A549 (cell line): Measurements from ENCODE around the gene CACNA1G. TPM values are rescaled to one million over a fixed set of nuclear protein-coding genes. Genes with fewer than 3 reads are reported as not detected.

ENCODE experiments used
- ATAC-seq, 2 experiments: fragments of 200-7000 bp in 1 of 2; fragments of >200 bp in 1 of 2; cut with Nextera tagmentation in 1 of 2; cut with Tn5 transposase in 1 of 2; 3 replicates each; pipeline versions ENCODE4 v1.8.0 to v1.9.1; 2018 to 2020; ENCODE audit warnings: mild to moderate bottlenecking in 1 of 2, moderate library complexity in 1 of 2
- CTCF ChIA-PET: fragments of 300-600 bp; sonication (Branson Sonifier 250); formaldehyde crosslinking; extraction: SDS; loops from one replicate; lab custom pipeline; 2021; ENCODE audit warnings: antibody characterized with exemption, inconsistent platforms; lab: Yijun Ruan, JAX
- POLR2A ChIA-PET: fragments of 350-600 bp; formaldehyde crosslinking; extraction: SDS; loops from one replicate; lab custom pipeline; 2021; ENCODE audit warnings: antibody characterized with exemption, inconsistent platforms; lab: Yijun Ruan, JAX
- DNase-seq, 2 experiments: peaks; one replicate each; pipeline versions ENCODE4 v3.0.0 to v3.0.0-alpha.2; 2011 to 2016; ENCODE audit warnings: low read depth in 1 of 2, low spot score in 1 of 2
- FAIRE-seq: peaks from 2 replicates; lab custom pipeline; 2011; peaks lifted over from hg19 to GRCh38; lab: Jason Lieb, UNC
- H3K27ac ChIP-seq, 2 experiments: fragments of >200 bp; sonication (Bioruptor Twin); formaldehyde crosslinking; 3 replicates each; pipeline ENCODE4 v1.5.1; 2016 to 2017
- H3K4me1 ChIP-seq: fragments of >200 bp; sonication (Bioruptor Twin); formaldehyde crosslinking; 3 replicates; pipeline ENCODE4 v1.6.1; 2016
- H3K4me2 ChIP-seq: fragments of >200 bp; sonication (Bioruptor Twin); formaldehyde crosslinking; 3 replicates; pipeline ENCODE4 v1.6.1; 2016
- H3K4me3 ChIP-seq: fragments of >200 bp; sonication (Bioruptor Twin); formaldehyde crosslinking; 3 replicates; pipeline ENCODE4 v1.5.1; 2016
- H3K9me3 ChIP-seq: fragments of >200 bp; sonication (Bioruptor Twin); formaldehyde crosslinking; 3 replicates; pipeline ENCODE4 v1.6.1; 2016
- CBX2 ChIP-seq: fragments of 200-600 bp; sonication (generic); IDR thresholded peaks from 2 replicates; pipeline ENCODE4 v1.6.1; 2016; ENCODE audit warnings: low read depth, mild to moderate bottlenecking, borderline replicate concordance
- CHD2 ChIP-seq: fragments of 150-350 bp; IDR thresholded peaks from 2 replicates; pipeline ENCODE4 v1.6.1; 2014; ENCODE audit warnings: low read length; ENCODE audit not compliant: partially characterized antibody
- CHD4 ChIP-seq: fragments of 200-600 bp; sonication (generic); IDR thresholded peaks from 2 replicates; pipeline ENCODE4 v1.6.1; 2016; ENCODE audit warnings: antibody characterized with exemption, mild to moderate bottlenecking, borderline replicate concordance
- ESRRA ChIP-seq: fragments of 150-350 bp; IDR thresholded peaks from 2 replicates; pipeline ENCODE4 v1.6.1; 2014; ENCODE audit warnings: mild to moderate bottlenecking, low read length, borderline replicate concordance
- FOSB ChIP-seq: fragments of 250-450 bp; sonication (Bioruptor Pico); IDR thresholded peaks from 2 replicates; pipeline ENCODE4 v1.5.0; 2020; ENCODE audit warnings: mild to moderate bottlenecking, moderate library complexity
- FOSL2 ChIP-seq, 2 experiments: fragments of 450-650 bp in 1 of 2; fragments of >200 bp in 1 of 2; sonication (Bioruptor Twin) in 1 of 2; formaldehyde crosslinking; IDR thresholded peaks; 2 replicates each; pipeline versions ENCODE4 v1.5.0 to v1.6.1; 2016 to 2020; ENCODE audit warnings: mild to moderate bottlenecking in 1 of 2, moderate library complexity in 1 of 2
- HEYL ChIP-seq: fragments of 250-450 bp; sonication (Bioruptor Pico); IDR thresholded peaks from 2 replicates; pipeline ENCODE4 v1.8.0; 2021; ENCODE audit warnings: mild to moderate bottlenecking, moderate library complexity
- HOXA7 ChIP-seq: fragments of 250-450 bp; sonication (Bioruptor Pico); IDR thresholded peaks from 2 replicates; pipeline ENCODE4 v1.5.0; 2020; ENCODE audit warnings: mild to moderate bottlenecking, moderate library complexity
- HOXB13 ChIP-seq: fragments of 250-450 bp; sonication (Bioruptor Pico); IDR thresholded peaks from 2 replicates; pipeline ENCODE4 v1.5.0; 2020; ENCODE audit warnings: low read depth, mild to moderate bottlenecking, moderate library complexity
- KDM1A ChIP-seq: fragments of 200-600 bp; sonication (generic); IDR thresholded peaks from 2 replicates; pipeline ENCODE4 v1.6.1; 2016; ENCODE audit warnings: low read depth, mild to moderate bottlenecking
- KDM5A ChIP-seq: fragments of 200-600 bp; sonication (generic); IDR thresholded peaks from 2 replicates; pipeline ENCODE4 v1.6.1; 2016; ENCODE audit warnings: antibody characterized with exemption, mild to moderate bottlenecking
- POLR2A ChIP-seq: IDR thresholded peaks from 2 replicates; pipeline ENCODE4 v1.6.1; 2012; ENCODE audit warnings: mild to moderate bottlenecking, low read length
- POLR2AphosphoS2 ChIP-seq: conservative IDR thresholded peaks from 2 replicates; pipeline ENCODE4 v1.6.1; 2012; ENCODE audit warnings: low read length, improper control_type of control experiment, inconsistent platforms
- RAD21 ChIP-seq, 2 experiments: fragments of >200 bp in 1 of 2; sonication (Bioruptor Twin) in 1 of 2; formaldehyde crosslinking in 1 of 2; IDR thresholded peaks in 1 of 2; conservative IDR thresholded peaks in 1 of 2; 2 replicates in 1 of 2; 3 replicates in 1 of 2; pipeline ENCODE4 v1.6.1; 2012 to 2018; ENCODE audit warnings: inconsistent platforms in 1 of 2
- RARB ChIP-seq: fragments of 250-450 bp; sonication (Bioruptor Pico); IDR thresholded peaks from 2 replicates; pipeline ENCODE4 v1.8.0; 2021; ENCODE audit warnings: mild to moderate bottlenecking, moderate library complexity
- SMC3 ChIP-seq: fragments of >200 bp; sonication (Bioruptor Twin); formaldehyde crosslinking; IDR thresholded peaks from 3 replicates; pipeline ENCODE4 v1.6.1; 2018; ENCODE audit warnings: inconsistent platforms
- TFCP2L1 ChIP-seq: fragments of 250-450 bp; sonication (Bioruptor Pico); IDR thresholded peaks from 2 replicates; pipeline ENCODE4 v1.5.0; 2021; ENCODE audit warnings: mild to moderate bottlenecking
- ZC3H11A ChIP-seq: fragments of 450-650 bp; IDR thresholded peaks from 2 replicates; pipeline ENCODE4 v1.6.1; 2014; ENCODE audit warnings: antibody characterized with exemption, mild to moderate bottlenecking
- ZFP36 ChIP-seq: fragments of 450-650 bp; IDR thresholded peaks from 2 replicates; pipeline ENCODE4 v1.6.1; 2014; ENCODE audit warnings: borderline replicate concordance; ENCODE audit not compliant: partially characterized antibody
- ZNF302 ChIP-seq: fragments of 250-450 bp; sonication (Bioruptor Pico); IDR thresholded peaks from 2 replicates; pipeline ENCODE4 v1.9.0; 2021; ENCODE audit warnings: inconsistent platforms, mild to moderate bottlenecking, moderate library complexity
- ZSCAN20 ChIP-seq: fragments of 250-450 bp; sonication (Bioruptor Pico); IDR thresholded peaks from 2 replicates; pipeline ENCODE4 v1.8.0; 2022; ENCODE audit warnings: mild to moderate bottlenecking, moderate library complexity
- WGBS: methylation state at CpG from one replicate; pipeline ENCODE4 v1.1.6; 2017; ENCODE audit errors: missing lambda C conversion rate; 5-methylcytosine and 5-hydroxymethylcytosine counted together
- polyA plus RNA-seq, 4 experiments: library from polyadenylated mRNA; depleted of rRNA in 3 of 4; stranded (reverse); fragments of >200 nt; fragmentation: RNase III in 1 of 4; extraction: RNeasy Plus Mini Kit Qiagen cat#74134 plus additional on column Dnase treatment in 1 of 4; gene quantifications; 2 replicates in 3 of 4; 3 replicates in 1 of 4; pipeline ENCODE4 v1.2.3, GENCODE V29; 2011 to 2017
- TF ChIP-seq, protein P1 (sequence below): fragments of >200 bp; sonication (Bioruptor Twin); formaldehyde crosslinking; IDR thresholded peaks from 3 replicates; pipeline ENCODE4 v1.5.1; 2016
- TF ChIP-seq, protein P2 (sequence below): IDR thresholded peaks from 2 replicates; pipeline ENCODE4 v1.6.1; 2012; ENCODE audit warnings: low read depth, borderline replicate concordance
- TF ChIP-seq, protein P3 (sequence below): IDR thresholded peaks from 2 replicates; pipeline ENCODE4 v1.6.1; 2012
- TF ChIP-seq, protein P4 (sequence below): fragments of 200-600 bp; sonication (generic); IDR thresholded peaks from 2 replicates; pipeline ENCODE4 v1.6.1; 2016; ENCODE audit warnings: antibody characterized with exemption, mild to moderate bottlenecking, moderate library complexity

CACNA1G gene
- polyA plus RNA-seq, 2 of the 4 experiments (the other 2 are of a cell fraction), result 4.0 to 8.9 TPM

DNA sequence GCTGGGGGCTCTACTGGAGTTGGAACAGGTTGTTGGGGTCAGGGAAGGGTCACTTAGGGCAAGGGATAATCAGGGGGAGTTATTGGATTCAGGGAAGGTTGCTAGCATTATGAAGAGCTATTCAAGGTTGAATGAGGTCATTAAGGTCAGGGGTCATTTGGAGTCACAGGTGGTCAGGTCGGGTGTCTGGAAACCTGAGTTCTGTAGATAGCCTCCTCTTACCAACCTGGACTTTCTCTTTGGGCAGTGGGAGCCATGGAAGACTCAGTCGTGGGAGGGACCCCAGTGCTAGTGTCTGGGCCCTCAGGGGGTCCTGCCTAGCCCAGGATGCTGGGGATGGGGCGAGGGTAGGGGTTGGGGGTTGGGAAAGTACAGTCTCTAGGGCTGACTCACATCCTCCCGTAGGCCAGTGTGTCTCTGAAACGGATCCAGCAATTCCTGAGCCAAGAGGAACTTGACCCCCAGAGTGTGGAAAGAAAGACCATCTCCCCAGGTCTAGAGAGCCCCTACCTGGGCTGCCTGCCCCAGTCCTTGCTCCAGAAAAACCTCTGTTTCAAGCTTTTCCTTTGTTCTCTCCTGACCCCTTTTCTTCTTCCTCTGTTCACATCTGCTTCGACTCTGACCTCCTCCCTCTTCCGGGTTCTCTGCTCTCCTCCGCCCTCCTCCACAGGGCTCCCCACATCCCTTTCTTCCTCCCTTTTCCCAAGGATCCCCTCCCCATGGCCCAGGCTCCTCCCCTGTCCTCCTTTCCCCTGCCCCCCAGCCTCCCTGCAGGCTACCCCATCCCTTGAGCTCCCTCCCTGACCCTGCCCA is 107.7 kb downstream of the CACNA1G start (continued):
- TF ChIP-seq CHD4 (no peak), ZFP36 (no peak), FOSL2 (IDR thresholded peaks at IDR 0.05) (peak; percentile 72), FOSL2 (CRISPR knock-in tag; IDR thresholded peaks at IDR 0.05) (peak; percentile 70), ZC3H11A (no peak), POLR2A (no peak), HOXA7 (CRISPR knock-in tag) (peak; percentile 27; the same call in 1 of the 2 replicates), SMC3 (no peak; the same call in 2 of the 3 replicates), ESRRA (peak; percentile 92)
- TF ChIP-seq, protein P1, sequence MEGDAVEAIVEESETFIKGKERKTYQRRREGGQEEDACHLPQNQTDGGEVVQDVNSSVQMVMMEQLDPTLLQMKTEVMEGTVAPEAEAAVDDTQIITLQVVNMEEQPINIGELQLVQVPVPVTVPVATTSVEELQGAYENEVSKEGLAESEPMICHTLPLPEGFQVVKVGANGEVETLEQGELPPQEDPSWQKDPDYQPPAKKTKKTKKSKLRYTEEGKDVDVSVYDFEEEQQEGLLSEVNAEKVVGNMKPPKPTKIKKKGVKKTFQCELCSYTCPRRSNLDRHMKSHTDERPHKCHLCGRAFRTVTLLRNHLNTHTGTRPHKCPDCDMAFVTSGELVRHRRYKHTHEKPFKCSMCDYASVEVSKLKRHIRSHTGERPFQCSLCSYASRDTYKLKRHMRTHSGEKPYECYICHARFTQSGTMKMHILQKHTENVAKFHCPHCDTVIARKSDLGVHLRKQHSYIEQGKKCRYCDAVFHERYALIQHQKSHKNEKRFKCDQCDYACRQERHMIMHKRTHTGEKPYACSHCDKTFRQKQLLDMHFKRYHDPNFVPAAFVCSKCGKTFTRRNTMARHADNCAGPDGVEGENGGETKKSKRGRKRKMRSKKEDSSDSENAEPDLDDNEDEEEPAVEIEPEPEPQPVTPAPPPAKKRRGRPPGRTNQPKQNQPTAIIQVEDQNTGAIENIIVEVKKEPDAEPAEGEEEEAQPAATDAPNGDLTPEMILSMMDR, result no peak
- TF ChIP-seq, all 56 proteins: peak for 15

DNA sequence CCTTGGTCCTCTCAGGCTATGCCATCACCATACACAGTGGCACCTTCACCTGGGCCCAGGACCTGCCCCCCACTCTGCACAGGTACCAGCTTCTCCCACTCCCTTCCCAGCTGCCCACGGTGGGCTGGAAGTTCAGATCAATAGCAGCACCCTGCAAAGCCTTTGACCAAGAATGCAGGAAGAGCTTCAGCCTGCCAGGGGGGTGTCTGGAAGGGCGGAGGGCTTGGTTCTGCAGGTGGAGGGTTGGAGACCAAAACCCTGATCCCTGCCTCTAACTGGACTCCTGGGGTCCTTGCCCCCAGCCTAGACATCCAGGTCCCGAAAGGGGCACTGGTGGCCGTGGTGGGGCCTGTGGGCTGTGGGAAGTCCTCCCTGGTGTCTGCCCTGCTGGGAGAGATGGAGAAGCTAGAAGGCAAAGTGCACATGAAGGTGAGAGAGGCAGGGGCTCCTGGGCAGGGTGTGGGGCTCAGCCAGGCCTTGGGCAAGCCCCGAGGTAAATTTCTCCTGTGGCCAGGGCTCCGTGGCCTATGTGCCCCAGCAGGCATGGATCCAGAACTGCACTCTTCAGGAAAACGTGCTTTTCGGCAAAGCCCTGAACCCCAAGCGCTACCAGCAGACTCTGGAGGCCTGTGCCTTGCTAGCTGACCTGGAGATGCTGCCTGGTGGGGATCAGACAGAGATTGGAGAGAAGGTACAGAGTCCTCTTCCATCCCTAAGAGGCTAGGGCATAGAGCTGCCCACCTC is 108.5 kb downstream of the CACNA1G start:
- Histone ChIP-seq H3K4me3 (no peak overlapping the region), H3K4me1 (peaks cover 98% of the 10 kb centered on the region), H3K9me3 (no peaks in the 10 kb centered on the region), H3K4me2 (peak overlapping the region; percentile 65), H3K27ac (peak overlapping the region; percentile 98)
- POLR2A ChIA-PET, result interaction anchor here (1.1 to 3.7 kb wide), 6 partner anchors 8 to 50 kb away, joined by 5 to 32 read pairs (median 6); partner anchors contain the start of gene LUC7L3
- TF ChIP-seq POLR2AphosphoS2 (0 out of 2 replicates have a peak, but pooled peaks have one; percentile 35), KDM1A (0 out of 2 replicates have a peak, but pooled peaks have one; percentile 23)
- TF ChIP-seq, protein P2, sequence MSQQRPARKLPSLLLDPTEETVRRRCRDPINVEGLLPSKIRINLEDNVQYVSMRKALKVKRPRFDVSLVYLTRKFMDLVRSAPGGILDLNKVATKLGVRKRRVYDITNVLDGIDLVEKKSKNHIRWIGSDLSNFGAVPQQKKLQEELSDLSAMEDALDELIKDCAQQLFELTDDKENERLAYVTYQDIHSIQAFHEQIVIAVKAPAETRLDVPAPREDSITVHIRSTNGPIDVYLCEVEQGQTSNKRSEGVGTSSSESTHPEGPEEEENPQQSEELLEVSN, result no peak
- DNase-seq (no peak), FAIRE-seq (no peak), ATAC-seq (peak; percentile 2 to 6; a peak in 4 of 6 replicates)
- WGBS, result 81% methylated on average over 9 of the region's 9 CpGs
- CTCF ChIA-PET, result interaction anchor here (0.6 to 52.6 kb wide), 9 partner anchors 8 to 130 kb away, joined by 3 to 2097 read pairs (median 9); partner anchors contain the start of gene ABCC3

DNA sequence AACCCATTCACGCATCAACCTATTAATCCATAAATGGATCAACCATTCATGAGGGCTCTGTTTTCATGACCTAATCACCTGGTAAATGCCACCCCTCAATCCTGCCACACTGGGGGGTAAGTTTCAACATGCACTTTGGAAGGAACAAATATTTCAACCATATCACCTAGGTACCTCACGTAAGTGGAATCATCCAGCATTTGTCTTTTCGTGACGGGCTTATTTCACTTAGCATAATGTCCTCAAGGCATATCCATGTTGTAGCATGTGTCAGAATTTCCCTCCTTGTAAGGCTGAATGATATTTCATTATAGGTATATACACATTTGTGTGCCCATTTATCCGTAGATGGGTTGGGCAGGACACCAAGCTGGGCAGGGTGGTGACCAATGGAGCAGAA is 111.6 kb downstream of the CACNA1G start:
- ATAC-seq (no peak), DNase-seq (no peak), FAIRE-seq (no peak)
- Histone ChIP-seq H3K4me2 (peak overlapping the region; percentile 33; the same call in 1 of the 3 replicates), H3K27ac (peak overlapping the region; percentile 98), H3K9me3 (no peaks in the 10 kb centered on the region), H3K4me3 (no peak overlapping the region), H3K4me1 (peaks cover 95% of the 10 kb centered on the region)
- ChIA-PET POLR2A (interaction anchor here (0.7 to 1.7 kb wide), 3 partner anchors 19 to 36 kb away, joined by 3 to 11 read pairs (median 3); no protein-coding TSS in a partner anchor), CTCF (interaction anchor here (1.1 to 52.6 kb wide), 5 partner anchors 11 to 151 kb away, joined by 3 to 2097 read pairs (median 26); partner anchors contain the start of gene ABCC3)
- WGBS, result 94% methylated on average over 5 of the region's 5 CpGs
- TF ChIP-seq RARB (CRISPR knock-in tag), result no peak
- no peak for TF ChIP-seq ESRRA
- no peak for TF ChIP-seq RAD21 (conservative IDR thresholded peaks at IDR 0.05 in 1 of 2, IDR thresholded peaks at IDR 0.05 in 1 of 2)
- TF ChIP-seq CBX2, result no peak
- no peak for TF ChIP-seq KDM5A
- TF ChIP-seq HOXB13 (CRISPR knock-in tag), result no peak
- no peak for TF ChIP-seq HEYL (CRISPR knock-in tag)
- no peak for TF ChIP-seq ZSCAN20
- TF ChIP-seq CHD2, result no peak
- TF ChIP-seq TFCP2L1 (CRISPR knock-in tag), result no peak
- TF ChIP-seq, protein P3, sequence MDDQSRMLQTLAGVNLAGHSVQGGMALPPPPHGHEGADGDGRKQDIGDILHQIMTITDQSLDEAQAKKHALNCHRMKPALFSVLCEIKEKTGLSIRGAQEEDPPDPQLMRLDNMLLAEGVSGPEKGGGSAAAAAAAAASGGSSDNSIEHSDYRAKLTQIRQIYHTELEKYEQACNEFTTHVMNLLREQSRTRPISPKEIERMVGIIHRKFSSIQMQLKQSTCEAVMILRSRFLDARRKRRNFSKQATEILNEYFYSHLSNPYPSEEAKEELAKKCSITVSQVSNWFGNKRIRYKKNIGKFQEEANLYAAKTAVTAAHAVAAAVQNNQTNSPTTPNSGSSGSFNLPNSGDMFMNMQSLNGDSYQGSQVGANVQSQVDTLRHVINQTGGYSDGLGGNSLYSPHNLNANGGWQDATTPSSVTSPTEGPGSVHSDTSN, result no peak
- TF ChIP-seq KDM1A, result no peak
- no peak for TF ChIP-seq ZNF302 (CRISPR knock-in tag)
- no peak for TF ChIP-seq FOSB (CRISPR knock-in tag)
- no peak for TF ChIP-seq HOXA7 (CRISPR knock-in tag)
- TF ChIP-seq, protein P4, sequence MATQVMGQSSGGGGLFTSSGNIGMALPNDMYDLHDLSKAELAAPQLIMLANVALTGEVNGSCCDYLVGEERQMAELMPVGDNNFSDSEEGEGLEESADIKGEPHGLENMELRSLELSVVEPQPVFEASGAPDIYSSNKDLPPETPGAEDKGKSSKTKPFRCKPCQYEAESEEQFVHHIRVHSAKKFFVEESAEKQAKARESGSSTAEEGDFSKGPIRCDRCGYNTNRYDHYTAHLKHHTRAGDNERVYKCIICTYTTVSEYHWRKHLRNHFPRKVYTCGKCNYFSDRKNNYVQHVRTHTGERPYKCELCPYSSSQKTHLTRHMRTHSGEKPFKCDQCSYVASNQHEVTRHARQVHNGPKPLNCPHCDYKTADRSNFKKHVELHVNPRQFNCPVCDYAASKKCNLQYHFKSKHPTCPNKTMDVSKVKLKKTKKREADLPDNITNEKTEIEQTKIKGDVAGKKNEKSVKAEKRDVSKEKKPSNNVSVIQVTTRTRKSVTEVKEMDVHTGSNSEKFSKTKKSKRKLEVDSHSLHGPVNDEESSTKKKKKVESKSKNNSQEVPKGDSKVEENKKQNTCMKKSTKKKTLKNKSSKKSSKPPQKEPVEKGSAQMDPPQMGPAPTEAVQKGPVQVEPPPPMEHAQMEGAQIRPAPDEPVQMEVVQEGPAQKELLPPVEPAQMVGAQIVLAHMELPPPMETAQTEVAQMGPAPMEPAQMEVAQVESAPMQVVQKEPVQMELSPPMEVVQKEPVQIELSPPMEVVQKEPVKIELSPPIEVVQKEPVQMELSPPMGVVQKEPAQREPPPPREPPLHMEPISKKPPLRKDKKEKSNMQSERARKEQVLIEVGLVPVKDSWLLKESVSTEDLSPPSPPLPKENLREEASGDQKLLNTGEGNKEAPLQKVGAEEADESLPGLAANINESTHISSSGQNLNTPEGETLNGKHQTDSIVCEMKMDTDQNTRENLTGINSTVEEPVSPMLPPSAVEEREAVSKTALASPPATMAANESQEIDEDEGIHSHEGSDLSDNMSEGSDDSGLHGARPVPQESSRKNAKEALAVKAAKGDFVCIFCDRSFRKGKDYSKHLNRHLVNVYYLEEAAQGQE, result no peak
